Loucy (cell line): Measurements from ENCODE around the gene ENC1.

ENCODE experiments used
- H2AFZ ChIP-seq: fragments of 200-600 bp; sonication (generic); 2 replicates; pipeline ENCODE4 v1.6.0; 2016; ENCODE audit warnings: antibody characterized with exemption, mild to moderate bottlenecking, low read length, moderate library complexity
- H3F3A ChIP-seq: fragments of 200-600 bp; 2 replicates; pipeline ENCODE4 v1.6.0; 2016; ENCODE audit warnings: antibody characterized with exemption, low read depth, mild to moderate bottlenecking
- H3K27me3 ChIP-seq: fragments of 200-600 bp; sonication (generic); 2 replicates; pipeline ENCODE4 v1.6.1; 2014; ENCODE audit warnings: low read length, mild to moderate bottlenecking; ENCODE audit not compliant: insufficient read depth, poor library complexity, severe bottlenecking
- H3K36me3 ChIP-seq: fragments of 200-600 bp; sonication (generic); 2 replicates; pipeline ENCODE4 v1.6.1; 2016; ENCODE audit warnings: low read length; ENCODE audit not compliant: insufficient read depth
- H3K4me1 ChIP-seq: fragments of 200-600 bp; sonication (generic); 2 replicates; pipeline ENCODE4 v1.5.1; 2014; ENCODE audit warnings: low read length, mild to moderate bottlenecking; ENCODE audit not compliant: insufficient read depth, poor library complexity, severe bottlenecking
- H3K4me2 ChIP-seq: fragments of 200-600 bp; sonication (generic); 2 replicates; pipeline ENCODE4 v1.6.0; 2014; ENCODE audit warnings: antibody characterized with exemption, low read length, low read depth, mild to moderate bottlenecking; ENCODE audit not compliant: poor library complexity, severe bottlenecking
- H3K4me3 ChIP-seq: fragments of 200-600 bp; sonication (generic); 2 replicates; pipeline ENCODE4 v1.5.1; 2014; ENCODE audit warnings: low read length, mild to moderate bottlenecking, mixed read lengths; ENCODE audit not compliant: poor library complexity, severe bottlenecking
- H3K79me2 ChIP-seq: fragments of 200-600 bp; sonication (generic); 2 replicates; pipeline ENCODE4 v1.6.1; 2014; ENCODE audit warnings: low read length; ENCODE audit not compliant: insufficient read depth
- H3K9ac ChIP-seq: fragments of 200-600 bp; sonication (generic); 2 replicates; pipeline ENCODE4 v1.6.0; 2014; ENCODE audit warnings: mild to moderate bottlenecking, low read depth, low read length, moderate library complexity; ENCODE audit not compliant: poor library complexity, severe bottlenecking
- H3K9me2 ChIP-seq: fragments of 200-600 bp; sonication (generic); replicated peaks from 2 replicates; pipeline ENCODE4 v1.6.1; 2016; ENCODE audit warnings: low read depth, low read length, mixed read lengths
- H3K9me3 ChIP-seq: fragments of 200-600 bp; sonication (generic); 2 replicates; pipeline ENCODE4 v1.6.1; 2014; ENCODE audit warnings: mild to moderate bottlenecking, antibody characterized with exemption, low read length, low read depth; ENCODE audit not compliant: insufficient read depth
- H4K20me1 ChIP-seq: fragments of 200-600 bp; sonication (generic); 2 replicates; pipeline ENCODE4 v1.6.0; 2014; ENCODE audit warnings: antibody characterized with exemption, low read length, mild to moderate bottlenecking; ENCODE audit not compliant: insufficient read depth, poor library complexity, severe bottlenecking
- CTCF ChIP-seq: fragments of 200-600 bp; sonication (generic); conservative IDR thresholded peaks from 2 replicates; pipeline ENCODE4 v1.5.1; 2014; ENCODE audit warnings: mild to moderate bottlenecking, antibody characterized with exemption, low read length
- EZH2phosphoT487 ChIP-seq: fragments of 200-600 bp; IDR thresholded peaks from 2 replicates; pipeline ENCODE4 v1.6.1; 2018; ENCODE audit warnings: antibody characterized with exemption, mild to moderate bottlenecking, moderate library complexity, borderline replicate concordance

ENC1 gene

GRCh38 chr5:74605759-74606158 is 34.8 kb downstream of the ENC1 start:
- H3F3A ChIP-seq = no peaks in the 10 kb centered on the region
- H2AFZ ChIP-seq = no peak overlapping the region
- no peaks in the 10 kb centered on the region for H3K36me3 ChIP-seq
- H3K9me3 ChIP-seq = no peaks in the 10 kb centered on the region
- no peak overlapping the region for H3K9ac ChIP-seq
- H4K20me1 ChIP-seq = no peaks in the 10 kb centered on the region
- no peak overlapping the region for H3K4me3 ChIP-seq
- H3K27me3 ChIP-seq = no peaks in the 10 kb centered on the region
- H3K79me2 ChIP-seq = no peaks in the 10 kb centered on the region
- no peaks in the 10 kb centered on the region for H3K9me2 ChIP-seq
- TF ChIP-seq EZH2phosphoT487 (no peak), CTCF (no peak)
- peaks cover 4% of the 10 kb centered on the region for H3K4me1 ChIP-seq
- no peak overlapping the region for H3K4me2 ChIP-seq

GRCh38 chr5:74603376-74603775 is 37.2 kb downstream of the ENC1 start:
- TF ChIP-seq EZH2phosphoT487 (no peak), CTCF (no peak)
- H3F3A ChIP-seq = no peaks in the 10 kb centered on the region

GRCh38 chr5:74599148-74599547 is 41.4 kb downstream of the ENC1 start:
- Histone ChIP-seq H3F3A (no peaks in the 10 kb centered on the region), H2AFZ (no peak overlapping the region), H3K27me3 (no peaks in the 10 kb centered on the region), H4K20me1 (no peaks in the 10 kb centered on the region), H3K79me2 (no peaks in the 10 kb centered on the region), H3K9me3 (no peaks in the 10 kb centered on the region), H3K4me3 (no peak overlapping the region), H3K4me1 (peaks cover 4% of the 10 kb centered on the region), H3K4me2 (no peak overlapping the region), H3K9ac (no peak overlapping the region), H3K36me3 (no peaks in the 10 kb centered on the region), H3K9me2 (no peaks in the 10 kb centered on the region)
- no peak for TF ChIP-seq CTCF
- TF ChIP-seq EZH2phosphoT487 = no peak

More at GRCh38 chr5:74603376-74603775, 37.2 kb downstream of the ENC1 start:
- Histone ChIP-seq H3K9me3 (no peaks in the 10 kb centered on the region), H3K4me1 (peaks cover 4% of the 10 kb centered on the region), H3K4me3 (no peak overlapping the region), H3K79me2 (no peaks in the 10 kb centered on the region), H4K20me1 (no peaks in the 10 kb centered on the region), H3K9me2 (no peaks in the 10 kb centered on the region), H3K9ac (no peak overlapping the region), H3K4me2 (no peak overlapping the region), H2AFZ (no peak overlapping the region), H3K36me3 (no peaks in the 10 kb centered on the region), H3K27me3 (no peaks in the 10 kb centered on the region)
